ENCODE measurements around the gene ACSM3. TPM values are rescaled to one million over a fixed set of nuclear protein-coding genes. Genes with fewer than 3 reads are reported as not detected.
"Not testable (repeated sequence)": the region's sequence is repeated elsewhere in the genome, so short reads cannot be mapped to it uniquely, and the experiment has no call there.

Gene ACSM3
- 1.9 and 2.9 TPM in 2 replicates for total RNA-seq

- intact Hi-C loops (cut with micrococcal nuclease), result loop anchor here (1.0 kb wide), 1 partner anchor 22 kb away; the partner anchor contains the start of gene THUMPD1
- peaks cover 16% of the 10 kb centered on the region for H3K4me1 Mint-ChIP-seq (ENCODE audit: low read depth)
- H3K9me3 Mint-ChIP-seq, result peaks cover 26% of the 10 kb centered on the region
- H3K4me3 Mint-ChIP-seq, result peak within 1 kb of the TSS; percentile 84
- DNase-seq (ENCODE audit: low spot score), result peak; percentile 64
- peak within 1 kb of the TSS; percentile 61 for H3K27ac Mint-ChIP-seq
- peaks cover 3% of the 10 kb centered on the region for H3K27me3 Mint-ChIP-seq (ENCODE audit: insufficient read depth)
- peaks cover 6% of the 10 kb centered on the region for H3K36me3 Mint-ChIP-seq (ENCODE audit: low read depth)
These were observed at the start of gene ACSM3 for GRCh38 chr16:20763461-20764232. TSS of gene ACSM3 (plus strand) at chr16:20764014. CDS start at chr16:20770035, 6,021 bp downstream.

GRCh38 chr16:20717718-20718117 lies 46.1 kb upstream of the ACSM3 start:
- H3K4me1 Mint-ChIP-seq (ENCODE audit: low read depth); H3K27me3 Mint-ChIP-seq (ENCODE audit: insufficient read depth); H3K9me3 Mint-ChIP-seq; H3K27ac Mint-ChIP-seq; H3K4me3 Mint-ChIP-seq; DNase-seq (ENCODE audit: low spot score); intact Hi-C loops (cut with micrococcal nuclease); H3K36me3 Mint-ChIP-seq (ENCODE audit: low read depth): not testable (repeated sequence)

- Mint-ChIP-seq H3K4me3 (no peak overlapping the region), H3K36me3 (ENCODE audit: low read depth) (no peaks in the 10 kb centered on the region), H3K4me1 (ENCODE audit: low read depth) (no peaks in the 10 kb centered on the region), H3K9me3 (no peaks in the 10 kb centered on the region), H3K27me3 (ENCODE audit: insufficient read depth) (peaks cover 2% of the 10 kb centered on the region), H3K27ac (no peak overlapping the region)
- intact Hi-C loops (cut with micrococcal nuclease), result no loop called here
- no peak for DNase-seq (ENCODE audit: low spot score)
These were observed 43.6 kb upstream of the ACSM3 start for GRCh38 chr16:20720251-20720650.

GRCh38 chr16:20726661-20727060 lies 37.2 kb upstream of the ACSM3 start:
- no peaks in the 10 kb centered on the region for H3K27me3 Mint-ChIP-seq (ENCODE audit: insufficient read depth)
- no peak for DNase-seq (ENCODE audit: low spot score)
- intact Hi-C loops (cut with micrococcal nuclease), result no loop called here

GRCh38 chr16:20727181-20727580 lies 36.6 kb upstream of the ACSM3 start:
- DNase-seq (ENCODE audit: low spot score), result no peak
- Mint-ChIP-seq H3K9me3 (no peaks in the 10 kb centered on the region), H3K27me3 (ENCODE audit: insufficient read depth) (no peaks in the 10 kb centered on the region), H3K4me3 (no peak overlapping the region), H3K4me1 (ENCODE audit: low read depth) (no peaks in the 10 kb centered on the region), H3K36me3 (ENCODE audit: low read depth) (no peaks in the 10 kb centered on the region), H3K27ac (no peak overlapping the region)
- intact Hi-C loops (cut with micrococcal nuclease), result no loop called here

More at GRCh38 chr16:20726661-20727060, 37.2 kb upstream of the ACSM3 start:
- Mint-ChIP-seq H3K36me3 (ENCODE audit: low read depth) (no peaks in the 10 kb centered on the region), H3K4me1 (ENCODE audit: low read depth) (no peaks in the 10 kb centered on the region), H3K27ac (no peak overlapping the region), H3K9me3 (no peaks in the 10 kb centered on the region), H3K4me3 (no peak overlapping the region)

- intact Hi-C loops (cut with micrococcal nuclease), result no loop called here
- Mint-ChIP-seq H3K4me3 (no peak overlapping the region), H3K4me1 (ENCODE audit: low read depth) (no peaks in the 10 kb centered on the region), H3K9me3 (no peaks in the 10 kb centered on the region), H3K36me3 (ENCODE audit: low read depth) (peaks cover 3% of the 10 kb centered on the region), H3K27me3 (ENCODE audit: insufficient read depth) (no peaks in the 10 kb centered on the region), H3K27ac (no peak overlapping the region)
- DNase-seq (ENCODE audit: low spot score), result no peak
These were observed 34.7 kb upstream of the ACSM3 start for GRCh38 chr16:20729141-20729540.

GRCh38 chr16:20734056-20734455 lies 29.8 kb upstream of the ACSM3 start:
- no peak for DNase-seq (ENCODE audit: low spot score)
- H3K4me3 Mint-ChIP-seq, result no peak overlapping the region
- no peaks in the 10 kb centered on the region for H3K9me3 Mint-ChIP-seq
- no peak overlapping the region for H3K27ac Mint-ChIP-seq
- peaks cover 32% of the 10 kb centered on the region for H3K36me3 Mint-ChIP-seq (ENCODE audit: low read depth)
- H3K4me1 Mint-ChIP-seq (ENCODE audit: low read depth), result no peaks in the 10 kb centered on the region
- intact Hi-C loops (cut with micrococcal nuclease), result no loop called here
- no peaks in the 10 kb centered on the region for H3K27me3 Mint-ChIP-seq (ENCODE audit: insufficient read depth)

GRCh38 chr16:20734782-20735181 lies 29.0 kb upstream of the ACSM3 start:
- no peak overlapping the region for H3K27ac Mint-ChIP-seq
- H3K27me3 Mint-ChIP-seq (ENCODE audit: insufficient read depth), result no peaks in the 10 kb centered on the region
- DNase-seq (ENCODE audit: low spot score), result no peak

GRCh38 chr16:20735490-20735889 lies 28.3 kb upstream of the ACSM3 start:
- no peaks in the 10 kb centered on the region for H3K9me3 Mint-ChIP-seq
- peaks cover 8% of the 10 kb centered on the region for H3K4me1 Mint-ChIP-seq (ENCODE audit: low read depth)
- H3K4me3 Mint-ChIP-seq, result no peak overlapping the region
- H3K27ac Mint-ChIP-seq, result no peak overlapping the region
- intact Hi-C loops (cut with micrococcal nuclease), result no loop called here
- peaks cover 33% of the 10 kb centered on the region for H3K36me3 Mint-ChIP-seq (ENCODE audit: low read depth)
- no peak for DNase-seq (ENCODE audit: low spot score)
- H3K27me3 Mint-ChIP-seq (ENCODE audit: insufficient read depth), result no peaks in the 10 kb centered on the region

More at GRCh38 chr16:20734782-20735181, 29.0 kb upstream of the ACSM3 start:
- Mint-ChIP-seq H3K9me3 (no peaks in the 10 kb centered on the region), H3K4me3 (no peak overlapping the region), H3K4me1 (ENCODE audit: low read depth) (peaks cover under 1% of the 10 kb centered on the region), H3K36me3 (ENCODE audit: low read depth) (peaks cover 32% of the 10 kb centered on the region)
- intact Hi-C loops (cut with micrococcal nuclease), result no loop called here

GRCh38 chr16:20740007-20740883 lies 23.6 kb upstream of the ACSM3 start:
- DNase-seq (ENCODE audit: low spot score), result no peak
- no peaks in the 10 kb centered on the region for H3K27me3 Mint-ChIP-seq (ENCODE audit: insufficient read depth)
- H3K9me3 Mint-ChIP-seq, result no peaks in the 10 kb centered on the region
- peaks cover 27% of the 10 kb centered on the region for H3K36me3 Mint-ChIP-seq (ENCODE audit: low read depth)
- H3K4me1 Mint-ChIP-seq (ENCODE audit: low read depth), result peaks cover 11% of the 10 kb centered on the region
- peak overlapping the region; percentile 97 for H3K4me3 Mint-ChIP-seq
- intact Hi-C loops (cut with micrococcal nuclease), result no loop called here
- H3K27ac Mint-ChIP-seq, result peak overlapping the region; percentile 95

- Mint-ChIP-seq H3K27me3 (ENCODE audit: insufficient read depth) (no peaks in the 10 kb centered on the region), H3K36me3 (ENCODE audit: low read depth) (peaks cover 22% of the 10 kb centered on the region), H3K9me3 (no peaks in the 10 kb centered on the region), H3K27ac (peak overlapping the region; percentile 95), H3K4me1 (ENCODE audit: low read depth) (peaks cover 11% of the 10 kb centered on the region), H3K4me3 (peak overlapping the region; percentile 97)
- intact Hi-C loops (cut with micrococcal nuclease), result loop anchor here (1.0 kb wide), 7 partner anchors 22 to 1219 kb away; partner anchors contain the start of genes DCUN1D3, ERI2, GDE1 and LDAF1
- peak; percentile 88 for DNase-seq (ENCODE audit: low spot score)
These were observed 22.8 kb upstream of the ACSM3 start for GRCh38 chr16:20740901-20741521.

GRCh38 chr16:20741554-20742285 lies 22.1 kb upstream of the ACSM3 start, which contains the start of gene THUMPD1:
TSS of gene THUMPD1 (minus strand) at chr16:20741818. CDS start at chr16:20741739, 79 bp downstream.
- H3K27ac Mint-ChIP-seq, result peak within 1 kb of the TSS; percentile 95

More at GRCh38 chr16:20741554-20742285, 22.1 kb upstream of the ACSM3 start, which contains the start of gene THUMPD1:
- Mint-ChIP-seq H3K9me3 (peaks cover under 1% of the 10 kb centered on the region), H3K4me1 (ENCODE audit: low read depth) (peaks cover 11% of the 10 kb centered on the region), H3K36me3 (ENCODE audit: low read depth) (peaks cover 15% of the 10 kb centered on the region), H3K27me3 (ENCODE audit: insufficient read depth) (no peaks in the 10 kb centered on the region), H3K4me3 (peak within 1 kb of the TSS; percentile 97)
- intact Hi-C loops (cut with micrococcal nuclease), result loop anchor here (1.0 kb wide), 7 partner anchors 22 to 1219 kb away; partner anchors contain the start of genes DCUN1D3, ERI2, GDE1 and LDAF1
- peak; percentile 90 for DNase-seq (ENCODE audit: low spot score)

All from activated T-helper 1 cell treated with anti-CD3 and anti-CD28 coated beads, Interleukin-12 subunit alpha, Interleukin-12 subunit beta, Interleukin-2, Interleukin-4 antibody, amounts not matched to agents 30 ng/mL and 10 ng/mL and 1 ng/mL, durations not matched to agents 14 hours and 24 hours and 36 hours (primary cell).